Subcutaneous abdominal adipose tissue (tissue), 5 donors: ENCODE measurements around the gene SUMO1.
"Not testable (repeated sequence)": the region's sequence is repeated elsewhere in the genome, so short reads cannot be mapped to it uniquely, and the experiment has no call there.

Experiments used
- H3K27ac ChIP-seq: one replicate; pipeline ENCODE4 v1.7.0; 2013; ENCODE audit warnings: low read depth, mild to moderate bottlenecking, inconsistent platforms, low read length, moderate library complexity
- H3K27me3 ChIP-seq, 5 donors: one replicate each; pipeline ENCODE4 v1.7.0; 2013; ENCODE audit warnings: low read length in 5 of 5, inconsistent platforms in 1 of 5; ENCODE audit not compliant: control insufficient read depth in 5 of 5, insufficient read depth in 4 of 5
- H3K36me3 ChIP-seq, 5 donors: one replicate each; pipeline ENCODE4 v1.7.0; 2013; ENCODE audit warnings: low read length in 5 of 5; ENCODE audit not compliant: control insufficient read depth in 5 of 5, insufficient read depth in 5 of 5
- H3K4me1 ChIP-seq, 5 donors: one replicate each; pipeline ENCODE4 v1.7.0; 2013; ENCODE audit warnings: low read length in 5 of 5, mild to moderate bottlenecking in 3 of 5, moderate library complexity in 1 of 5; ENCODE audit not compliant: control insufficient read depth in 5 of 5, insufficient read depth in 5 of 5
- H3K4me3 ChIP-seq, 5 donors: one replicate each; pipeline ENCODE4 v1.7.0; 2013; ENCODE audit warnings: low read length in 5 of 5, low read depth in 1 of 5
- H3K9ac ChIP-seq, 5 donors: one replicate each; pipeline ENCODE4 v1.7.0; 2013; ENCODE audit warnings: low read length in 5 of 5, mild to moderate bottlenecking in 4 of 5, moderate library complexity in 3 of 5
- H3K9me3 ChIP-seq, 5 donors: one replicate each; pipeline ENCODE4 v1.7.0; 2013; ENCODE audit warnings: low read length in 5 of 5; ENCODE audit not compliant: control insufficient read depth in 5 of 5
- donor health status: healthy.
- donor health status: healthy.
- donor health status: healthy.
- donor health status: healthy.
- donor health status: healthy.

The SUMO1 gene

GRCh38 chr2:202238234-202239197 is at the start of gene SUMO1:
SUMO1 (minus strand) TSS chr2:202238597; CDS start chr2:202238451, 146 bp downstream.
- Histone ChIP-seq H3K4me3 (peak within 1 kb of the TSS; percentile 85 to 99 (median 95)), H3K27me3 (no peaks in the 10 kb centered on the region), H3K27ac (peak within 1 kb of the TSS; percentile 85), H3K9ac (peak within 1 kb of the TSS; percentile 91 to 97 (median 94)), H3K36me3 (no peaks in the 10 kb centered on the region), H3K9me3 (no peaks in the 10 kb centered on the region), H3K4me1 (peaks cover 2 to 20% (median 18%) of the 10 kb centered on the region in 5 donors)

GRCh38 chr2:202286595-202286994 is 48.2 kb upstream of the SUMO1 start:
- Histone ChIP-seq H3K27me3 (no peaks in the 10 kb centered on the region), H3K36me3 (peaks cover 32 to 91% (median 69%) of the 10 kb centered on the region in 5 donors), H3K27ac (no peak overlapping the region), H3K4me1 (no peaks in the 10 kb centered on the region), H3K9ac (no peak overlapping the region), H3K9me3 (no peaks in the 10 kb centered on the region), H3K4me3 (no peak overlapping the region)

- Histone ChIP-seq H3K27ac (peak overlapping the region; percentile 71), H3K4me1 (peaks cover 0 to 4% (median 0%) of the 10 kb centered on the region in 5 donors), H3K27me3 (no peaks in the 10 kb centered on the region), H3K4me3 (no peak overlapping the region), H3K9ac (no peak overlapping the region), H3K9me3 (no peaks in the 10 kb centered on the region), H3K36me3 (peaks cover 19 to 50% (median 32%) of the 10 kb centered on the region in 5 donors)
Measured at GRCh38 chr2:202278944-202279343, 40.5 kb upstream of the SUMO1 start.

GRCh38 chr2:202278036-202278760 is 39.8 kb upstream of the SUMO1 start:
- Histone ChIP-seq H3K27ac (peak overlapping the region; percentile 71), H3K36me3 (peaks cover 19 to 43% (median 31%) of the 10 kb centered on the region in 5 donors)

GRCh38 chr2:202276078-202276720 is 37.8 kb upstream of the SUMO1 start:
- H3K4me3 ChIP-seq, H3K27me3 ChIP-seq, H3K9me3 ChIP-seq, H3K27ac ChIP-seq, H3K9ac ChIP-seq, H3K4me1 ChIP-seq: not testable (repeated sequence)
- H3K36me3 ChIP-seq, result peaks cover 12 to 27% (median 19%) of the 10 kb centered on the region in 5 donors

More at GRCh38 chr2:202278036-202278760, 39.8 kb upstream of the SUMO1 start:
- Histone ChIP-seq H3K4me1 (peaks cover 0 to 4% (median 0%) of the 10 kb centered on the region in 5 donors), H3K4me3 (no peak overlapping the region), H3K9me3 (no peaks in the 10 kb centered on the region), H3K27me3 (no peaks in the 10 kb centered on the region), H3K9ac (no peak overlapping the region)

GRCh38 chr2:202270487-202270886 is 32.1 kb upstream of the SUMO1 start:
- Histone ChIP-seq H3K9me3 (no peaks in the 10 kb centered on the region), H3K27me3 (no peaks in the 10 kb centered on the region), H3K9ac (no peak overlapping the region), H3K4me1 (peaks cover 4 to 29% (median 18%) of the 10 kb centered on the region in 5 donors), H3K27ac (no peak overlapping the region), H3K36me3 (peaks cover 0 to 3% (median 2%) of the 10 kb centered on the region in 5 donors), H3K4me3 (no peak overlapping the region)

- Histone ChIP-seq H3K4me1 (peaks cover 4 to 29% (median 18%) of the 10 kb centered on the region in 5 donors), H3K9ac (no peak overlapping the region), H3K36me3 (no peaks in the 10 kb centered on the region), H3K27me3 (no peaks in the 10 kb centered on the region), H3K27ac (no peak overlapping the region), H3K9me3 (no peaks in the 10 kb centered on the region), H3K4me3 (no peak overlapping the region)
Measured at GRCh38 chr2:202269585-202269984, 31.2 kb upstream of the SUMO1 start.

- Histone ChIP-seq H3K4me3 (peak overlapping the region; percentile 78 to 99 (median 96)), H3K4me1 (peaks cover 4 to 29% (median 18%) of the 10 kb centered on the region in 5 donors), H3K9ac (peak overlapping the region; percentile 0 to 98 (median 42)), H3K27ac (no peak overlapping the region), H3K27me3 (no peaks in the 10 kb centered on the region), H3K9me3 (no peaks in the 10 kb centered on the region), H3K36me3 (no peaks in the 10 kb centered on the region)
Measured at GRCh38 chr2:202267495-202267894, 29.1 kb upstream of the SUMO1 start.

- H3K4me3 ChIP-seq, result peak within 1 kb of the TSS; percentile 78 to 99 (median 96)
- H3K36me3 ChIP-seq, result no peaks in the 10 kb centered on the region
- no peaks in the 10 kb centered on the region for H3K9me3 ChIP-seq
- peaks cover 4 to 26% (median 18%) of the 10 kb centered on the region in 5 donors for H3K4me1 ChIP-seq
- H3K9ac ChIP-seq, result peak within 1 kb of the TSS; percentile 95 to 99 (median 98)
- peak within 1 kb of the TSS; percentile 99 for H3K27ac ChIP-seq
- H3K27me3 ChIP-seq, result no peaks in the 10 kb centered on the region
Measured at GRCh38 chr2:202265467-202266277, 27.3 kb upstream of the SUMO1 start, which contains the start of gene NOP58. NOP58 (plus strand) TSS chr2:202265763; CDS start chr2:202265942, 179 bp downstream.
